A549 (cell line): ENCODE data around the gene VSTM4. TPM values are rescaled to one million over a fixed set of nuclear protein-coding genes. Genes with fewer than 3 reads are reported as not detected.

Experiments
- ATAC-seq, 2 experiments: fragments of 200-7000 bp in 1 of 2; fragments of >200 bp in 1 of 2; cut with Nextera tagmentation in 1 of 2; cut with Tn5 transposase in 1 of 2; 3 replicates each; pipeline versions ENCODE4 v1.8.0 to v1.9.1; 2018 to 2020; ENCODE audit warnings: mild to moderate bottlenecking in 1 of 2, moderate library complexity in 1 of 2
- CTCF ChIA-PET: fragments of 300-600 bp; sonication (Branson Sonifier 250); formaldehyde crosslinking; extraction: SDS; loops from one replicate; lab custom pipeline; 2021; ENCODE audit warnings: antibody characterized with exemption, inconsistent platforms; lab: Yijun Ruan, JAX
- POLR2A ChIA-PET: fragments of 350-600 bp; formaldehyde crosslinking; extraction: SDS; loops from one replicate; lab custom pipeline; 2021; ENCODE audit warnings: antibody characterized with exemption, inconsistent platforms; lab: Yijun Ruan, JAX
- DNase-seq, 2 experiments: peaks; one replicate each; pipeline versions ENCODE4 v3.0.0 to v3.0.0-alpha.2; 2011 to 2016; ENCODE audit warnings: low read depth in 1 of 2, low spot score in 1 of 2
- FAIRE-seq: peaks from 2 replicates; lab custom pipeline; 2011; peaks lifted over from hg19 to GRCh38; lab: Jason Lieb, UNC
- H3K27ac ChIP-seq, 2 experiments: fragments of >200 bp; sonication (Bioruptor Twin); formaldehyde crosslinking; 3 replicates each; pipeline ENCODE4 v1.5.1; 2016 to 2017
- H3K4me1 ChIP-seq: fragments of >200 bp; sonication (Bioruptor Twin); formaldehyde crosslinking; 3 replicates; pipeline ENCODE4 v1.6.1; 2016
- H3K4me2 ChIP-seq: fragments of >200 bp; sonication (Bioruptor Twin); formaldehyde crosslinking; 3 replicates; pipeline ENCODE4 v1.6.1; 2016
- H3K4me3 ChIP-seq: fragments of >200 bp; sonication (Bioruptor Twin); formaldehyde crosslinking; 3 replicates; pipeline ENCODE4 v1.5.1; 2016
- H3K9me3 ChIP-seq: fragments of >200 bp; sonication (Bioruptor Twin); formaldehyde crosslinking; 3 replicates; pipeline ENCODE4 v1.6.1; 2016
- BHLHE40 ChIP-seq: IDR thresholded peaks from 2 replicates; pipeline ENCODE4 v1.6.1; 2012; ENCODE audit warnings: low read depth, low read length, inconsistent platforms
- CBX2 ChIP-seq: fragments of 200-600 bp; sonication (generic); IDR thresholded peaks from 2 replicates; pipeline ENCODE4 v1.6.1; 2016; ENCODE audit warnings: low read depth, mild to moderate bottlenecking, borderline replicate concordance
- E2F6 ChIP-seq: IDR thresholded peaks from 2 replicates; pipeline ENCODE4 v1.6.1; 2012; ENCODE audit warnings: low read depth, borderline replicate concordance
- EHF ChIP-seq: fragments of 250-450 bp; sonication (Bioruptor Pico); IDR thresholded peaks from 2 replicates; pipeline ENCODE4 v1.5.0; 2020; ENCODE audit warnings: mild to moderate bottlenecking
- EHMT2 ChIP-seq: fragments of 200-600 bp; sonication (generic); IDR thresholded peaks from 2 replicates; pipeline ENCODE4 v1.6.1; 2016; ENCODE audit warnings: antibody characterized with exemption, low read depth, mild to moderate bottlenecking, moderate library complexity
- ELK1 ChIP-seq: fragments of 150-350 bp; IDR thresholded peaks from 2 replicates; pipeline ENCODE4 v1.6.1; 2014; ENCODE audit warnings: low read depth, mild to moderate bottlenecking, low read length
- FOSL2 ChIP-seq, 2 experiments: fragments of 450-650 bp in 1 of 2; fragments of >200 bp in 1 of 2; sonication (Bioruptor Twin) in 1 of 2; formaldehyde crosslinking; IDR thresholded peaks; 2 replicates each; pipeline versions ENCODE4 v1.5.0 to v1.6.1; 2016 to 2020; ENCODE audit warnings: mild to moderate bottlenecking in 1 of 2, moderate library complexity in 1 of 2
- FOXS1 ChIP-seq: fragments of 250-450 bp; sonication (Bioruptor Pico); IDR thresholded peaks from 2 replicates; pipeline ENCODE4 v1.5.0; 2020; ENCODE audit warnings: mild to moderate bottlenecking, moderate library complexity
- HEYL ChIP-seq: fragments of 250-450 bp; sonication (Bioruptor Pico); IDR thresholded peaks from 2 replicates; pipeline ENCODE4 v1.8.0; 2021; ENCODE audit warnings: mild to moderate bottlenecking, moderate library complexity
- JUNB ChIP-seq: fragments of >200 bp; sonication (Bioruptor Twin); formaldehyde crosslinking; IDR thresholded peaks from 2 replicates; pipeline ENCODE4 v1.6.1; 2016
- KDM1A ChIP-seq: fragments of 200-600 bp; sonication (generic); IDR thresholded peaks from 2 replicates; pipeline ENCODE4 v1.6.1; 2016; ENCODE audit warnings: low read depth, mild to moderate bottlenecking
- KDM5A ChIP-seq: fragments of 200-600 bp; sonication (generic); IDR thresholded peaks from 2 replicates; pipeline ENCODE4 v1.6.1; 2016; ENCODE audit warnings: antibody characterized with exemption, mild to moderate bottlenecking
- MAX ChIP-seq: IDR thresholded peaks from 2 replicates; pipeline ENCODE4 v1.6.1; 2012
- MAZ ChIP-seq: fragments of 150-350 bp; IDR thresholded peaks from 2 replicates; pipeline ENCODE4 v1.6.1; 2014; ENCODE audit warnings: antibody characterized with exemption, low read depth, low read length, borderline replicate concordance
- MYC ChIP-seq: IDR thresholded peaks from 2 replicates; pipeline ENCODE4 v1.6.1; 2012; ENCODE audit warnings: mild to moderate bottlenecking, inconsistent platforms, low read length, improper control_type of control experiment, borderline replicate concordance
- NFE2L2 ChIP-seq: fragments of 150-350 bp; conservative IDR thresholded peaks from 2 replicates; pipeline ENCODE4 v1.6.1; 2014; ENCODE audit warnings: low read length
- PHF8 ChIP-seq: fragments of 200-600 bp; sonication (generic); IDR thresholded peaks from 2 replicates; pipeline ENCODE4 v1.6.1; 2016; ENCODE audit warnings: low read depth, mild to moderate bottlenecking, antibody characterized with exemption, moderate library complexity, borderline replicate concordance
- POLR2AphosphoS2 ChIP-seq: conservative IDR thresholded peaks from 2 replicates; pipeline ENCODE4 v1.6.1; 2012; ENCODE audit warnings: low read length, improper control_type of control experiment, inconsistent platforms
- SREBF2 ChIP-seq: fragments of 450-650 bp; IDR thresholded peaks from 2 replicates; pipeline ENCODE4 v1.6.1; 2014; ENCODE audit warnings: mild to moderate bottlenecking, moderate library complexity
- TFCP2L1 ChIP-seq: fragments of 250-450 bp; sonication (Bioruptor Pico); IDR thresholded peaks from 2 replicates; pipeline ENCODE4 v1.5.0; 2021; ENCODE audit warnings: mild to moderate bottlenecking
- TP53 ChIP-seq: fragments of 250-450 bp; sonication (Bioruptor Pico); IDR thresholded peaks from 2 replicates; pipeline ENCODE4 v1.5.0; 2021; ENCODE audit warnings: mild to moderate bottlenecking, moderate library complexity
- ZFP36 ChIP-seq: fragments of 450-650 bp; IDR thresholded peaks from 2 replicates; pipeline ENCODE4 v1.6.1; 2014; ENCODE audit warnings: borderline replicate concordance; ENCODE audit not compliant: partially characterized antibody
- ZNF302 ChIP-seq: fragments of 250-450 bp; sonication (Bioruptor Pico); IDR thresholded peaks from 2 replicates; pipeline ENCODE4 v1.9.0; 2021; ENCODE audit warnings: inconsistent platforms, mild to moderate bottlenecking, moderate library complexity
- ZSCAN20 ChIP-seq: fragments of 250-450 bp; sonication (Bioruptor Pico); IDR thresholded peaks from 2 replicates; pipeline ENCODE4 v1.8.0; 2022; ENCODE audit warnings: mild to moderate bottlenecking, moderate library complexity
- WGBS: methylation state at CpG from one replicate; pipeline ENCODE4 v1.1.6; 2017; ENCODE audit errors: missing lambda C conversion rate; 5-methylcytosine and 5-hydroxymethylcytosine counted together
- polyA plus RNA-seq, 4 experiments: library from polyadenylated mRNA; depleted of rRNA in 3 of 4; stranded (reverse); fragments of >200 nt; fragmentation: RNase III in 1 of 4; extraction: RNeasy Plus Mini Kit Qiagen cat#74134 plus additional on column Dnase treatment in 1 of 4; gene quantifications; 2 replicates in 3 of 4; 3 replicates in 1 of 4; pipeline ENCODE4 v1.2.3, GENCODE V29; 2011 to 2017
- TF ChIP-seq, protein P1 (sequence below): fragments of 250-450 bp; sonication (Bioruptor Pico); IDR thresholded peaks from 2 replicates; pipeline ENCODE4 v1.5.0; 2020; ENCODE audit warnings: low read depth, mild to moderate bottlenecking, moderate library complexity
- TF ChIP-seq, protein P2 (sequence below): fragments of 450-650 bp; IDR thresholded peaks from 2 replicates; pipeline ENCODE4 v1.6.1; 2014; ENCODE audit warnings: antibody characterized with exemption
- TF ChIP-seq, protein P3 (sequence below): fragments of 250-450 bp; sonication (Bioruptor Pico); IDR thresholded peaks from 2 replicates; pipeline ENCODE4 v1.5.0; 2021; ENCODE audit warnings: mild to moderate bottlenecking, moderate library complexity, borderline replicate concordance

Gene VSTM4
- polyA plus RNA-seq, 2 of the 4 experiments (the other 2 are of a cell fraction): 0.18 to 0.53 TPM

- H3K4me3 ChIP-seq: no peak overlapping the region
- no peak for FAIRE-seq
- H3K4me1 ChIP-seq: no peaks in the 10 kb centered on the region
- no peak overlapping the region for H3K4me2 ChIP-seq
- TF ChIP-seq ELK1 (no peak), MAZ (no peak), JUNB (no peak), TFCP2L1 (CRISPR knock-in tag) (no peak), KDM1A (no peak), EHMT2 (no peak), E2F6 (no peak), FOSL2 (IDR thresholded peaks at IDR 0.05) (no peak), FOSL2 (CRISPR knock-in tag; IDR thresholded peaks at IDR 0.05) (no peak), MAX (no peak), EHF (CRISPR knock-in tag) (no peak), BHLHE40 (no peak), CBX2 (no peak)
- ATAC-seq: no peak
- ChIA-PET CTCF (no interaction called here), POLR2A (no interaction called here)
- no peaks in the 10 kb centered on the region for H3K9me3 ChIP-seq
- no peak for DNase-seq
- 47% methylated on average over 13 of the region's 37 CpGs for WGBS
- H3K27ac ChIP-seq: no peak overlapping the region
Observed at GRCh38 chr10:49131507-49132361, 16.4 kb upstream of the VSTM4 start.

DNA sequence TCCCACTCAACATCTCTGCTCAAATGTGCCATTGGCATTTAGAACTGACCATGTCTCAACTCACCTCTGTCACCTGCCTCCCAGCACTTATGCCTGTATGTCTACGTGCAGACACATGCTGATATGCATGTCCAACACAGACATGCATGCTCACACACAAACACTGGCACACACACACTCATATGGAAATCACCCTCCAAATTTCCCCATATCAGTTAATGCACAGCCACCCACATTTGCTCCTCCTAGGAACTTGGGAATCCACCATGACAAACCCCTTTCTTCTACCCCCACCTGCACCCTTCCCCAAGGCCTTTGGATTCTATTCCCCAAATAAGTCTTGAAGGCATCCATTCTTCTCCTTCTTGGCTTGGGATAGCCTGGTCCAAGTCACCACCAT, 14.1 kb upstream of the VSTM4 start:
- FAIRE-seq: no peak
- no peak overlapping the region for H3K4me2 ChIP-seq
- 0% methylated on average over 1 of the region's 1 CpG for WGBS

More for the DNA sequence above, 14.1 kb upstream of the VSTM4 start:
- DNase-seq: no peak
- POLR2A ChIA-PET: no interaction called here
- TF ChIP-seq FOXS1 (CRISPR knock-in tag) (no peak), ZNF302 (no peak), KDM5A (no peak), PHF8 (no peak), SREBF2 (no peak), ZSCAN20 (CRISPR knock-in tag) (no peak), TP53 (CRISPR knock-in tag) (no peak), ZFP36 (no peak), KDM1A (no peak), NFE2L2 (no peak), HEYL (CRISPR knock-in tag) (no peak), MAX (no peak), JUNB (no peak), MYC (no peak), POLR2AphosphoS2 (no peak)
- TF ChIP-seq, protein P1, sequence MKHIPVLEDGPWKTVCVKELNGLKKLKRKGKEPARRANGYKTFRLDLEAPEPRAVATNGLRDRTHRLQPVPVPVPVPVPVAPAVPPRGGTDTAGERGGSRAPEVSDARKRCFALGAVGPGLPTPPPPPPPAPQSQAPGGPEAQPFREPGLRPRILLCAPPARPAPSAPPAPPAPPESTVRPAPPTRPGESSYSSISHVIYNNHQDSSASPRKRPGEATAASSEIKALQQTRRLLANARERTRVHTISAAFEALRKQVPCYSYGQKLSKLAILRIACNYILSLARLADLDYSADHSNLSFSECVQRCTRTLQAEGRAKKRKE (CRISPR knock-in tag): no peak
- TF ChIP-seq, protein P2, sequence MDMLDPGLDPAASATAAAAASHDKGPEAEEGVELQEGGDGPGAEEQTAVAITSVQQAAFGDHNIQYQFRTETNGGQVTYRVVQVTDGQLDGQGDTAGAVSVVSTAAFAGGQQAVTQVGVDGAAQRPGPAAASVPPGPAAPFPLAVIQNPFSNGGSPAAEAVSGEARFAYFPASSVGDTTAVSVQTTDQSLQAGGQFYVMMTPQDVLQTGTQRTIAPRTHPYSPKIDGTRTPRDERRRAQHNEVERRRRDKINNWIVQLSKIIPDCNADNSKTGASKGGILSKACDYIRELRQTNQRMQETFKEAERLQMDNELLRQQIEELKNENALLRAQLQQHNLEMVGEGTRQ: no peak
- TF ChIP-seq, protein P3, sequence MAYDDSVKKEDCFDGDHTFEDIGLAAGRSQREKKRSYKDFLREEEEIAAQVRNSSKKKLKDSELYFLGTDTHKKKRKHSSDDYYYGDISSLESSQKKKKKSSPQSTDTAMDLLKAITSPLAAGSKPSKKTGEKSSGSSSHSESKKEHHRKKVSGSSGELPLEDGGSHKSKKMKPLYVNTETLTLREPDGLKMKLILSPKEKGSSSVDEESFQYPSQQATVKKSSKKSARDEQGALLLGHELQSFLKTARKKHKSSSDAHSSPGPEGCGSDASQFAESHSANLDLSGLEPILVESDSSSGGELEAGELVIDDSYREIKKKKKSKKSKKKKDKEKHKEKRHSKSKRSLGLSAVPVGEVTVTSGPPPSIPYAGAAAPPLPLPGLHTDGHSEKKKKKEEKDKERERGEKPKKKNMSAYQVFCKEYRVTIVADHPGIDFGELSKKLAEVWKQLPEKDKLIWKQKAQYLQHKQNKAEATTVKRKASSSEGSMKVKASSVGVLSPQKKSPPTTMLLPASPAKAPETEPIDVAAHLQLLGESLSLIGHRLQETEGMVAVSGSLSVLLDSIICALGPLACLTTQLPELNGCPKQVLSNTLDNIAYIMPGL (CRISPR knock-in tag): no peak
- no peaks in the 10 kb centered on the region for H3K9me3 ChIP-seq
- CTCF ChIA-PET: no interaction called here
- ATAC-seq: no peak
- no peaks in the 10 kb centered on the region for H3K4me1 ChIP-seq
- H3K27ac ChIP-seq: no peak overlapping the region
- no peak overlapping the region for H3K4me3 ChIP-seq
